Endothelial cell of umbilical vein (primary cell): ENCODE results near the gene EIF2D.

Experiments used
- CTCF ChIP-seq, 2 donors: IDR thresholded peaks; 1 replicate in 1 of 2; 2 replicates in 1 of 2; pipeline ENCODE4 v1.5.1; 2011; ENCODE audit warnings: low read length in 2 of 2, mild to moderate bottlenecking in 2 of 2, moderate library complexity in 2 of 2, control low read depth in 1 of 2, inconsistent platforms in 1 of 2, low read depth in 1 of 2; ENCODE audit not compliant: insufficient read depth in 1 of 2; ENCODE audit errors: extremely low read depth in 1 of 2
- EZH2 ChIP-seq: IDR thresholded peaks from 2 replicates; pipeline ENCODE4 v1.6.1; 2012; ENCODE audit warnings: borderline replicate concordance, low read depth, mild to moderate bottlenecking, moderate library complexity, low read length, inconsistent platforms; ENCODE audit not compliant: severe bottlenecking
- FOS ChIP-seq: IDR thresholded peaks from 2 replicates; pipeline ENCODE4 v1.6.1; 2011; ENCODE audit warnings: mild to moderate bottlenecking, low read length, moderate library complexity, borderline replicate concordance; ENCODE audit not compliant: insufficient read depth
- JUN ChIP-seq: IDR thresholded peaks from 2 replicates; pipeline ENCODE4 v1.6.1; 2011; ENCODE audit warnings: borderline replicate concordance, low read depth; ENCODE audit not compliant: insufficient read length, insufficient read depth
- MAX ChIP-seq: IDR thresholded peaks from 2 replicates; pipeline ENCODE4 v1.6.1; 2011; ENCODE audit not compliant: insufficient read depth, insufficient read length
- MYC ChIP-seq: IDR thresholded peaks from one replicate; pipeline ENCODE4 v1.6.1; 2011; ENCODE audit warnings: mild to moderate bottlenecking, low read depth, low read length
- POLR2A ChIP-seq: IDR thresholded peaks from 2 replicates; pipeline ENCODE4 v1.6.1; 2012; ENCODE audit warnings: low read depth, mild to moderate bottlenecking, control low read depth, low read length
- POLR2AphosphoS5 ChIP-seq: IDR thresholded peaks from 2 replicates; pipeline ENCODE4 v1.6.1; 2012; ENCODE audit warnings: low read depth, mild to moderate bottlenecking, control low read depth, low read length, moderate library complexity; ENCODE audit not compliant: insufficient read depth

- TF ChIP-seq CTCF (IDR thresholded peaks at IDR 0.05; ENCODE audit: extremely low read depth in 1 of 2, insufficient read depth in 1 of 2, low read depth in 1 of 2, low read length in 2 of 2) (no peak), FOS (no peak), POLR2AphosphoS5 (no peak), POLR2A (no peak), JUN (no peak), MAX (no peak), MYC (no peak), EZH2 (no peak)
Observed at GRCh38 chr1:206577626-206578025, 34.6 kb downstream of the EIF2D start.
